Measurements from ENCODE around the gene SRI. TPM values are rescaled to one million over a fixed set of nuclear protein-coding genes. Genes with fewer than 3 reads are reported as not detected.

SRI gene
- total RNA-seq, 1 donor from 2014 or later, result 114 TPM

- TF ChIP-seq CTCF (IDR thresholded peaks at IDR 0.05; ENCODE audit: insufficient read depth, low read length, severe bottlenecking), result no peak
- Histone ChIP-seq H3K4me3 (ENCODE audit: low read depth, low read length) (no peak overlapping the region), H3K27me3 (ENCODE audit: control insufficient read depth, insufficient read depth, low read length) (no peaks in the 10 kb centered on the region), H3K36me3 (ENCODE audit: control insufficient read depth, insufficient read depth, low read length) (no peaks in the 10 kb centered on the region)
- DNase-seq (ENCODE audit: low read depth), result no peak
- FAIRE-seq, result no peak
Measured at GRCh38 chr7:88253640-88254039, 33.8 kb upstream of the SRI start.

- no peak overlapping the region for H3K4me3 ChIP-seq (ENCODE audit: low read depth, low read length)
- no peak for DNase-seq (ENCODE audit: low read depth)
- H3K36me3 ChIP-seq (ENCODE audit: control insufficient read depth, insufficient read depth, low read length), result no peaks in the 10 kb centered on the region
- FAIRE-seq, result no peak
- TF ChIP-seq CTCF (IDR thresholded peaks at IDR 0.05; ENCODE audit: insufficient read depth, low read length, severe bottlenecking), result no peak
- H3K27me3 ChIP-seq (ENCODE audit: control insufficient read depth, insufficient read depth, low read length), result no peaks in the 10 kb centered on the region
Measured at GRCh38 chr7:88244258-88244657, 24.4 kb upstream of the SRI start.

GRCh38 chr7:88243345-88243909 lies 23.6 kb upstream of the SRI start:
- H3K4me3 ChIP-seq (ENCODE audit: low read depth, low read length), result no peak overlapping the region
- peak; percentile 74 for DNase-seq (ENCODE audit: low read depth)
- FAIRE-seq, result no peak
- no peaks in the 10 kb centered on the region for H3K36me3 ChIP-seq (ENCODE audit: control insufficient read depth, insufficient read depth, low read length)
- peak; percentile 57 for TF ChIP-seq CTCF (IDR thresholded peaks at IDR 0.05; ENCODE audit: insufficient read depth, low read length, severe bottlenecking)
- no peaks in the 10 kb centered on the region for H3K27me3 ChIP-seq (ENCODE audit: control insufficient read depth, insufficient read depth, low read length)

GRCh38 chr7:88239852-88240251 lies 20.0 kb upstream of the SRI start:
- H3K27me3 ChIP-seq (ENCODE audit: control insufficient read depth, insufficient read depth, low read length), result no peaks in the 10 kb centered on the region
- no peak for FAIRE-seq
- H3K36me3 ChIP-seq (ENCODE audit: control insufficient read depth, insufficient read depth, low read length), result no peaks in the 10 kb centered on the region

GRCh38 chr7:88233828-88234227 lies 14.0 kb upstream of the SRI start:
- TF ChIP-seq CTCF (IDR thresholded peaks at IDR 0.05; ENCODE audit: insufficient read depth, low read length, severe bottlenecking), result no peak
- H3K27me3 ChIP-seq (ENCODE audit: control insufficient read depth, insufficient read depth, low read length), result no peaks in the 10 kb centered on the region
- no peaks in the 10 kb centered on the region for H3K36me3 ChIP-seq (ENCODE audit: control insufficient read depth, insufficient read depth, low read length)
- FAIRE-seq (no peak), DNase-seq (ENCODE audit: low read depth) (no peak)
- no peak overlapping the region for H3K4me3 ChIP-seq (ENCODE audit: low read depth, low read length)

More at GRCh38 chr7:88239852-88240251, 20.0 kb upstream of the SRI start:
- TF ChIP-seq CTCF (IDR thresholded peaks at IDR 0.05; ENCODE audit: insufficient read depth, low read length, severe bottlenecking), result no peak
- no peak for DNase-seq (ENCODE audit: low read depth)
- H3K4me3 ChIP-seq (ENCODE audit: low read depth, low read length), result no peak overlapping the region

- H3K36me3 ChIP-seq (ENCODE audit: control insufficient read depth, insufficient read depth, low read length), result no peaks in the 10 kb centered on the region
- no peak for FAIRE-seq
- TF ChIP-seq CTCF (IDR thresholded peaks at IDR 0.05; ENCODE audit: insufficient read depth, low read length, severe bottlenecking), result no peak
- DNase-seq (ENCODE audit: low read depth), result no peak
- no peaks in the 10 kb centered on the region for H3K27me3 ChIP-seq (ENCODE audit: control insufficient read depth, insufficient read depth, low read length)
- no peak overlapping the region for H3K4me3 ChIP-seq (ENCODE audit: low read depth, low read length)
Measured at GRCh38 chr7:88230646-88231045, 10.8 kb upstream of the SRI start.

All from bronchial epithelial cell (primary cell).